HG03280 (cell line): ENCODE data around the gene LINGO4.

Experiments
- ATAC-seq: cut with Tn5 transposase; IDR thresholded peaks from one replicate; pipeline ENCODE4 v1.9.1; 2021; ENCODE audit warnings: mild to moderate bottlenecking, moderate library complexity; ENCODE audit not compliant: unreplicated experiment

Gene LINGO4

DNA sequence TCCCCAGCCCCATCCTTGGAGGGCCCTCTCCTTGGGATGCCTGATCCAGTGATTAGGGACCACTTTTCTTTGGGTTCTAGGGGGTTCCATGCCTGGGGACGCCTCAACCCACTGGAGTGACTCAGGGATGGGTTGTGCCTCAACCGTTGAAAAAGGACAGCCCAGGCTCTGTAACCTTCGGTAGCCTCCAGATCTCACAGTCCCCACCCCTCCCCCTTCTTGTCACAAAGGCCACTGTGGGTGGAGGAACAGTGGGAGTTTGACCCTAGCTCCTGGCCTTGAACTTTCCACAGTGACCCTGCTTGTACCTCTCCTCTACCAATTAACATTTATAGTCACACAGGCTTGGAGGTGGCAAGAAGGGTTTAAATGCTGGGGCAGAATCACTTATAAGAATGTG is 29.0 kb upstream of the LINGO4 start:
- no peak for ATAC-seq

DNA sequence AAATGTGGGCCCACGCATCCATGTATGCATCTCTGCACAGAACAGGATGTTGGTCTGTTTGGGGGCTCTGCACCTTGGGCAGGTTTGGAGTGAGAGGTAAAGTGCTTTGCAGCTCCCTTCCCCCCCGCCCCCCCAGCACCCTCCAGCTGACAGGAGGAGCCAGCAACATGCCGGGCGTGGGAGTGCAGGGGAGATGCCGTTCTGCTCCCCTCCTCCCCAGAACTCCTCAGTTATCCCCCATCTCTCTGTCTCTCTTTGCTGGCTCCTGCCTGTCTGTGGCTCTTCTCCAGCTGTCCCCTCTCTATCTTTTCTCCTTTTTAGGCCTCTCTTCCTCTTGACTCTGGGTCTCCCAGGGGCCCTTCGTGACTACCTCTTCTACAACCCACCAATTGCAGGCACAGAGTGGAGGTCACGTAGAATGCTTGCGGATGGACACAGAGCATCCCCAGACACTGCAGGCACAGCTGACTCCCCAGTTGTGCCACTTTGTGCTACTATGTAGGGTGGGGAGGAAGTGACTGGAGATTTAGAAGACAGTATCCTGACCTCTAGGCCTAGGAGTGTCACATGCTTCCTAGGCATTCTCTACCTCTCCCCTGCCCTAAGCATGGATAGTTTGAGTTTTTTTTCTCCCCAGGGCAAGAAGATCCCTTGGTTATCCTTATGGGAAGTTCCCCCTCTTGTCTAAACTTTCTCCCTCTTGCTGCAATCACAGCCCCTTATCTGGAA is 28.1 kb upstream of the LINGO4 start:
- no peak for ATAC-seq

DNA sequence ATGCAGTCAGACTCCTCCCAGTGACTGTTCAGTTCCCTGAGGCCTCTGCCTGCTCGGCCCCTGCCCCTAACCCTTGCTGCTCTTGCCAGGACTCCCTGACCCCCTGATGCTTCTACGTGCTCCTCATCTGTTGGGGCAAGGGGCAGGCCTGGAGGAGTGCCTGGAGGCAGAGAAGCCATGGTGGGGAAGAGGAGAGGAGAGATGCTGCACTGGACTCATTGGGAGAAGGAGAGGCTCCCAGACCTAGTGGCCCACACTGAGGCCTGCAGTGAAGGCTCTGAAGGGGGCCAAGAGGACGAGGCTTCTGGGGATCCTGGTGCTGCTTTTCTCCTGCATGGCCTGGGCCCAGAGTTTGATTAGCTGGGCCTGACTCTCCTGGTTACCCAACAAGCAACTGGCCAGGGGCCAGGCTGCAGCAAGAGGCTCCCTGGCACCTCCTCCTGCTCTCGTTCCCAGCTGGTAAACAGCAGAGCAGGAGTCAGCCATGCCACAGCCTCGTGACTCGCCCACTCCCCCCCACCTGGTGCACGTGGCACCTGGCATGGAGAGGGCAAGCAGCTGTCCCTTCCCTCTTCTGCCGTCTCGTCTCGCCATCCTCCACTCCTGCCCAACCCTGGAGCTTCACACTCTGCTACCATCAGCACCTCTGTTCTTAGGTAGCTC is 27.2 kb upstream of the LINGO4 start:
- ATAC-seq: no peak

DNA sequence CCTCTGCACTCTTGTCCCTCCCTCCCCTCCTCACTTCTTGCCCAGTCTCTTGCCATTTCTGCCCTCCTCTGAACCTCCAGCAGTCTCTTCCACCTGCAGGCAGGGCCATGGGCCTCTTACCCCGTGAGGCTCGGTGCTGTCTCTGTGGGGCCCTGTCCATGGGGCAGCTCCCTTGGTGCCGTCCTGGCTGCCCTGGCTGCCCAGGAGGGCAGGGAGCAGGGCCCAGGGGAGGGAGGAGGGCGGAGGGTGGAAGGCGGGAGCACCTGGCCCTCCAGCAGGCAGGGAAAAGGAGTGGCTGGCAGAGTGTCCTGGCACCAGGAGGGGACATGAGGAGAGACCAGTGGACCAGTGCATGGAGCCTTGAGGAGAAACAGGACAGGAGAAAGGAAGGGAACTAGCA is 26.4 kb upstream of the LINGO4 start, which contains the start of gene RORC:
Gene RORC (minus strand): TSS at position 198 of the 400 bp plus-strand sequence. CDS start 38 bp downstream, at position 160.
- ATAC-seq: no peak

DNA sequence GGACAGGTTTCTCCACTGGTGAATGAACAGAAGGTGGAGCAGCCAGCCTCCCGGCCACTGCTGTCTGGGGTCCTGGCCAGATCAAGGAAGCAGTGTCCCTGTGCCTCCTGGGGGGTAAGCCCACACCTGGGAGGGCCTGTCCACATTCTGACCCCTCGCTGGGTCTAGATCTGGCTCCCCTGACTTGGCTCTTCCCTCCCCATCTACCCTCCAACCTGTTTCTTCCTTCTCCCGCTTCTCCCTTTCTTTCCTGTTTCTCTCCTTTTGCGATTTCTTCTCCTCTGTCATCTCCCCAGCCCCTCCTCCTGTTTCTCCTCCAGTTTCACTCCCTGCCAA is 26.0 kb upstream of the LINGO4 start:
- ATAC-seq: no peak

DNA sequence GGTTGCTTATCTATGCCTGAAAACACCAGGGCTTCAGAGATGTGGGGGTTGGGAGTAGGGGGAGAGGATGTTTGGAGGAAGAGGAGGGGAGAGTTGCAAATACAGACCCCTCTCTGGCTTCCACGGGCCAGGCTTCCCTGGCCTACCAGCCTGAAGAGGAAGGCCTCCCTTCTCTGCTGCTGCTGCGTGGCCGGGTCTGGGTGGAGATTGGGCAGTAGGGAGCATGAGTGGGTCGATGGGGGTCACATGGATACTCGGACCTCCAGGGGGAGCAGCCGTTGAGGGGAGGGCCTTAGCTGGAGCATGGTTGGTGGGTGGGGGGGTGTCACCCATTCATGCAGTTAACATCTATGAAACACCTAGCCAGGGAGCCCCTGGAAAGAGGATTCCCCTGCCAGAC is 24.8 kb upstream of the LINGO4 start:
- ATAC-seq: no peak

DNA sequence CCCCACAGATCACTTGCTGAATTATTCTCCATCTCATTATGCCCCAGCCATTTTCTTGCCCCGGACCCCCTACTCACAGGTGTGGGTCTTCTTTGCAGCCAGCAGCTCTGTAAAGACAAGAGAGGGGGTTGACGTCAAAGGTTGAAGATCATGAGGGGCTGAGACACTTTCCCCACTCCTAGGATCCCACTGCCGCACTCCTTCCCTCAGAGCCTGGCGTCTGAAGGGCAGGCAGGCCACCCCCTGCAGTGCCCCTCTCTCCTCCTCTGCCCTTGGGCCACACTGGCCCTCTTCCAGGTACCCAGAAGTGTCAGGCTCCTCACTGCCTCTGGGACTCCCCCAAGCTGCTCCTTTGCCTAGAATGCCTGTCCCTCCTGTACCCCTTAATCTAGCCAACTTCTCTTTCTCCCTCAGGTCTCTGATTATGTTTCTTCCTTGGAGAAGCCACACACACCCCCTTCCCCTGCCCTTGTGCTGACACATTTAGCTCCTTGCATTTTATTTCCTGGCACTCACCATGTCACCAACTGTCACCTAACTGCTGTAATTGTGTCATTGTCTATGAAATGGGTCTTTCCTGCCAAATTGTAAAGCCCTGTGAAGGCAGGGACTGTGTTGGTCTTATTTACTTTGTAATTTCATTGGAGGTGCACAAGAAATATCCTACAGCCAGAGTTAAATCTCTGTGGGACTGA is 24.3 kb upstream of the LINGO4 start:
- ATAC-seq: no peak

DNA sequence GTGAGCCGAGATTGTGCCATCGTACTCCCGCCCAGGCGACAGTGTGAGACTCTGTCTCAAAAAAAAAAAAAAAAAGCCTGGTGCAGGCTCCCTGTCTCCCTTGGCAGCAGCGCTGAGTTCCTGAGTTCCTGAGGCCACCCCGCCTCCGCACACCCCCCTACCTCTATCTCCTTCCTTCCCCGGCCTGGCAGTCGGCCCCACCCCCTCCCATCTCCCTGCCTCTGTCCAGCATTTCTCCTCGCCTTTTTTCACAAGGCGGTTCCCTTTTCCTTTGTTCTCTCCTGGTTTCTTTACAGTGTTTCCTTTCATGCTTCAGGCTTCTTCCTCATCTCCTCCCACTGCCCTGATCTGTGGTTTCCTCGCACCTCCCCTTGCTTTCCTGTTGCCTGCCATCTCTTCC is 23.7 kb upstream of the LINGO4 start:
- no peak for ATAC-seq

DNA sequence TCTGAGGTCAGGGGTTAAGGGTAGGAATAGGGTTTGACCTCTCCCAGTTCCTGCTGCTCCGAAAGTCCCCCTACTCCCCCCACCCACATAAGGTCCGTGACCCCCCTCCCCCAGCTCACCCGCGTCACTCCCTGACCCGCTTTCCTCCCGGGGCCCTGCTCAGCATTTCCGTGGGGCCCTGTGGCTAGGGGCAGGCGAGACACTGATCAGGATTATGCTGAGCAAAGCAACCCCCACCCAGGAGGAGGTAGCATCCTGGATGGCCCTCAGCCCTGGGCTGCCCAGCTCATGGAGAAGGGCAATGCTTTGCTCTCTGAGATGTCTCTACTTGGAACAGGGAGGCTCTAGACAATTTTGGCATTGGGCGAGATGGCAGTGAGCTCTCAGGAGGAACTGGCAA is 22.6 kb upstream of the LINGO4 start:
- ATAC-seq: no peak

DNA sequence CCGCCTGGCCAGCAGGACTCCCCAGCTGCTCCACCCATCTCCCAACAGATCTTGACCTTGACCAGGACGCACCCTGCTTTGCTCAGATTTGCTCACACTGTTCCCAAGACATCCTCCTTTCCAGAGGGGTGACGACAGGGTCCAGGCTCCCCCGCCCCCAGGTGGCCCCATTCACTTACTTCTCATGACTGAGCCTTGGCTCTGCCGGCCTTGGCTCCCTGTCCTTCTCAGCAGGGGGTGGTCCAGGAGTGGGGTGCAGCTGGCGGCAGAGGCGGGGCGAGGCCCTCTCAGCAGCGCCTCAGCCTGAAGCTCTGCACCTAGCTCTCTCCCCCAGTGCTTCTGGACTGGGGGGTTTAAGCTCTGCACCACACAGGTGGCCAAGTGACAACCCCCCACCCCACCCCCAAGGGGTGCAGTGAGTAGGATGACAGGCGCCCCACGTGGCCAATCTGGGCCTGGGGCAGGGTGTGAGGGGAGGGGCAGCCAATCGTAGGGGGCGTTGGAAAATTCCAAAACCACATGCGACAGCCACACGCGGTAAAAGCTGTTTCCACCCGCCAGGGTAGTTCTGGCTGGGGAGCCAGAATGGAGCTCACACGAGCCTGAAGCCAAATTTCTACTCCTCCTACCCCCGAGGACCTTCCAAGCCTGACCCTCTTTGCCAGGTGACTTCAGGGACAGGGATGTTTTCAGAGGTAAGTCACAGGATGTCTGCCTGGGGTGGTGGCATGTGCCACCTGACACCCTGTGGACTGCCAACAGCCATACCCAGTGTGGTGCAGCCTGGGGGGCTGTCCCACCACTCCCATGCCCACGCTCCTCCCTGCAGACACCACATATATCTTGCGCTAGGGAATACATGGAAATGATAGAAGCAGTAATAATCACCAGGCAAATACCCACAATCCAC is 20.8 kb upstream of the LINGO4 start:
- no peak for ATAC-seq

DNA sequence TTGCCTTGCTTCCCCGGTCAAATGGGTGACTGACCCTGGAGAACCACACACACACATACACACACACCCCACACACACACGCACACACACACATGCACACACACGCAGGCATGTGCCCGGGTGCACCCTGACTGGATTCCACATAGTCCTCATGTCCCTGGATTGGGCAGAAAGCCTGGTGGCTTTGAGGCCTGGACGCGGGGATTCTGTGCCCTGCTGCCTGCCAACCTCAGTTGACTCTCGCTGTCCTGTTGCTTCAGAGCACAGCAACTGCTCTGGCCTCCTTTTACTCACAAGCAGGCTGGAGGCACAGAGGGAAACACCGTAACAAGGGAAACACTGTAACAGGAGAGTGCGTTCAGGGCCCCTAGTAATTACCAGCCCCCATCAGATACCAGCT is 20.0 kb upstream of the LINGO4 start:
- ATAC-seq: no peak

DNA sequence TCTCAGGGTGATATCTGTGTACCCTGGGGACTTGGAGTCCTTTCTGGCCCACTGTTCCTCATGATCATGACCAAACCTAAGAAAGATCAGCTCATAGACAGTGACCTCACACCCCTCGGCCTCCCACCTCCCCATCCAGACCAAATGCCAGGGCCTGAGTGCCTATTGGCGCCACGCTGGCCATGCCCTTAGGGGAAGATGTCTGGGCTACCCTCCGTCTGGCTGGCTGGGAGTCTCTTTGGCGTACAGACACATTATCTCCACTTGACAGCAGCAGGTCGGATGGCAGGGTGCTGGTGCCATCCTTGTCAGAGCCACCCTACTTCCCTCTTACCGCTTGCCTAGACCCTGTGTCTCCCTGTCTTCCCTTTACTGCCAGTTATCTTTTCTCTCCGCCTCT is 18.0 kb upstream of the LINGO4 start:
- ATAC-seq: no peak

DNA sequence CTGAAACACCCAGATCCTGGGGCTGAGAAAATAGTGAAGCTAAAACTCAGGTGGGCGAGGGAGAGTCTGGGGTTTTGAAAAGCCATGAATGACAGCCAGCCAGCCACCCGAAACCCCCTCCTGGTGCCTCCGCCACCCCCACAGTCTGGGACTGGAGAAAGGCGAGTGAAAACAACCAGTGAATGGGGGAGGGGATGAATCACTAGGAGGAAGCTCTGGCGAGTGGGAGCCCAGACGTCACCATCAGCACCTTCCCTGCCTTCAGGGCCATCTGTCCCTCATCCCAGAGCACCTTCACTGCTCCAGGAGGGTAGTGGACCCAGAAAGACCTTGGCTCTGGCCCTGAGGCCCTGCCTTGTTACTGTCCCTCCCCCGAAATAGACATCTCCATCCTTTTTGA is 17.2 kb upstream of the LINGO4 start:
- no peak for ATAC-seq

DNA sequence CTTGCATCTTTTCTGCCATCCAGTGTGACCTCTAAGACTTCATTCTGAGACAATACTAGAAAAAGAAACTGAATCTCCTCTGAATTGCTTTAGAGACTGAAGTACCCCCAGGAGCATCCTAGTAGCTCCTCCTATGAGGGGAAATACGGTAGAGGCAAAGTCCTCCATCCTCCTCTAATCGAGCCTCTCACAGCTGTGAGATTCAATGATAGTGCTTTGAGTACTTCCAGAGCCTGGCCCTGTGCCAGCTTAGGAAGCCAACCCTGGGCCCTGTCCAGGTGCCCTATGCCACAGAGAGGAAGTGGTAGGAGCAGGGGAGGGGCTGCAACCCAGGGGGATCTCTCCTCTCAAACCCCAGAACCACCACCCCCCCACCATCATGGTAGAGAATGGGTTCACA is 15.7 kb upstream of the LINGO4 start:
- no peak for ATAC-seq

DNA sequence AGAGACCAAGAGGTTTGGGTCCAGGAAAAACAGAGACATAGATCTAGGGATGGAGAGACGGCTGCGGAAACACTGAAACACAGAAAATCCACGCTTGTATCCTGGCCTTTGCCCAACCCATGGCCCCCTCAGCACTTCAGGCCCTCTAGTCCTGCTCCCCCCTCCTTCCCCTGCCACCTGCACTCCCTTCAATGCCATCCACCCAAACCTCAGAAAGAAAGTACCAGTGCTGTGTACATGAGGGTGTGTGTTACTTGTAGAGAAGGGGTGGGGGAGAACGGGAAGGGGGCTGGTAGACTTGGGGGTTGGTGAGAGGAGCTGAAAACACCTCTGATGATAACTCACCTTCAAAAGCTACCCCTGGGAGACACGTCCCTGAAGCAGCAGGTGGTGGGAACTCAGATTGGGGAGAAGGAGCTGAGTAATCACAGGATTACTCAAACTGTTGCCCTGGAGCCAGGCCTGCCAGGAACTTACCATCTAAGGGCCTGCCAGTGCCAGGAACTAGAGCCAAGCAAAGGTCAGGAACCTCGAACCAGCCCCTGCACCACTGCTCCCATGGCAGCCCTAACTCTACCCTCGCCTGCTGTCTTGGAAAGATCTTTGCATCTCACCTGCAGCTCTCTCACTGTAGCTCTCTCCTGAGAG is 14.9 kb upstream of the LINGO4 start:
- ATAC-seq: no peak

DNA sequence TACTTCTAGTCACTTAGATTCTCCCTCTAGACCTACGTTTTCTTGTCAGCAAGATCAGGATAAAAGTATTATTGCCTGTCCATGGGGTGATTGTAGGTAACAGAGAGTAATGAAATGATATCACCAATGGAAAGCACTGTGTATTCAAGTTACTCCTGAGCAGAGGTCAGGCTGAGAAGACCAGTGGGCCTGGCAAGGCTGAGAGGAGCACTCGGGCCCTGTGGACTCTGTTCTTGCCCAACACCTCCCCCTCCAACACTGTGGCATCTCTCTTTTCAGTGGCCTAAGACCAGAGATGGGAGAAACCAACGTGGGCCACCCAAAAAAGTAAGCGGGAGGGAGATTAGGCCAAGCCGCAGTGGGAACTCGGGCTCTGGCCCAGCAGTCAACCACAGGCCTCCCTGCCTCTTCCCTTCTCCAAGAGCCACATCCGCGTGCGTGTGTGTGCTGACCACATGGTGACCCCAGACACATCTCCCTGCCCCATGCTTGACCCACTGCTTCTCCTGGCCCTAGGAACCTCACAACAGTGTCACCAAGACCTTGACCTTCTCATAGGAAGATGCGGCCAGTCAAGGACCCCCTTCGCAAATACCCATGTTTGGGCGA is 14.1 kb upstream of the LINGO4 start:
- no peak for ATAC-seq

DNA sequence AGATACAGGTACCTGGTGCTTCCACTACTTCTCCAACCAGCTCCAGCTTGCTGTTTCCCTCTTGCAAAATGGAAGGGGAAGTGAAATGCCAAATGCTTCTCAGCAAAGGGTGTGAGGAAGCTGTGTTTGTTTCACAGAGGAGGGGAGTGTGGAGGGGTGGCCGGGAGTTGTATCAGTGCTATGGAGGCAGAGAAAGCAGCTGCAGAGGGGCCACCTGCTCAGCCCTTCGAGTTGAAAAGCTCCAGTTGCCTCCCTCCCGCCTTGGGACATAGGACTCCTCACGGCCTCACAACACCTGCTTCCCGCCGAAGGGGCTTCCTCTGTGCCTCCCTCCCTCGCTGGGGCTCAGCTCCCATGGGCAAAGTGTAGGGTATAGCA is 12.1 kb upstream of the LINGO4 start:
- ATAC-seq: no peak

DNA sequence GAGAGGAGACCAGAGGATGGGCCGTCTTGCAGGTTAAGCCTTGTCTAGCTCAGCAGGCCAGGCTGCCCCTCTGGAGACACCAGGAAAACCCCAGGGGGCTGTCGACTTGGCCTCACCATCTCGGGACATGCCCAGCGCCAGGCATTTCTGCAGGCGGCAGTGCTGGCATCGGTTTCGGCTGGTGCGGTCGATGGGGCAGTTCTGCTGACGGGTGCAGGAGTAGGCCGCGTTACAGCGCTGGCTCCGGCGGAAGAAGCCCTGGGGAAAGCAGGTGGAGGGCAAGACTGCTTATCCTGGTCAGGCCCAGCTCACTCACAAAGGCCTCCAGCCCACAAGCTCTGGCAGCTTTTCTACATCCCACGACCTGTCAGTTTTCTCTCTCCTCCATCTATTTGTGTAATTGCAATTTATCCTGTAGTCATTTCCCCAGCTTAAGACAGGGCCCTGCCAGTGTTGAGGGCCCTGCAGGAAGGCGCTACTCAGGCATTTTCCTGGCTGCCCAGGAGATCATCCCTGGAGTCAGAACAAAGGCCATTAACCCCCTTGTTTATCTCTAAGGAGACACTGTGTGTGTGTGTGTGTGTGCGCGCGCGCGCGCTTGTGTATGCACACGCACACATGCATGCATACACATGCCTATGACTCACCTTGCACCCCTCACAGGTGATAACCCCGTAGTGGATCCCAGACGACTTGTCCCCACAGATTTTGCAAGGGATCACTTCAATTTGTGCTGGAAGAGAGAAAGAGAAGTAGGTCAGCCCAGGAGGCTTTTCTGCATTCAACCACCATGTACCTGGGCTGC is 11.5 kb upstream of the LINGO4 start:
- ATAC-seq: no peak

DNA sequence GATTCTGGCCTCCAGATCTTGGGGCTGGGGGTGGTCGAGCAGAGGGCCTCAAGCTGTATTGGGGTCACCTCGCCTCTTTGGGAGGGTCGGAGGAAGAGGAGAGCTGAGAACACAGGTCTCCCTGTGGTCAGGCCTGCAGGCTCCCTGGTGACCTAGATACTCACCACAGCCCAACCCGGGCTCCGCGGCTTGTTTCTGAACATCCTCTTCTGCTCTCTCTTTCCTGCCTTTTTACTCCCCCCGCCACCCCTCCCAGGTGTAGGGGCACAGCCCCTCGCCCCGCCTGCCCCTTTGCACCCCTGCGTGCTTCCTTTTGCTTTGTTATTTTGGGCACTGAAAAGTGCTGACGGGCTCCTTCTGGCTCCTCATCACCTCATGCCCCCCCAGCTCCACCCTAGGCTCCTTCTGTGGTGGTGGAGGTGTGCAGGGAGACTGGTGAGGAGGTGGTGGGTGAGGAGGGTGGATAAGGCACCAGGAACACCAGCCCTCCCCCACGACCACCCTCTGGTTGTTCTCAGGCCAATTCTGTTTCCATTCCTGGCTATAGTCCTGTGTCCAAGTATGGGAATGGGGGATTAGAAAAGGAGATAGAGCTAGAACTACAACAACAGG is 10.6 kb upstream of the LINGO4 start:
- no peak for ATAC-seq
